Measurements from ENCODE around the gene MAP3K8. TPM values are rescaled to one million over a fixed set of nuclear protein-coding genes. Genes with fewer than 3 reads are reported as not detected.

The MAP3K8 gene
- total RNA-seq, 2 donors from 2014 or later = 9.9 to 11.2 TPM

- ATAC-seq (no peak), DNase-seq (no peak)
- peaks cover 9% of the 10 kb centered on the region for H3K4me1 ChIP-seq
- H3K9me3 ChIP-seq = no peaks in the 10 kb centered on the region
- TF ChIP-seq POLR2A (IDR thresholded peaks at IDR 0.05) (no peak), CTCF (IDR thresholded peaks at IDR 0.05) (no peak)
- WGBS, 2 donors = 59% methylated on average over 4 of the region's 4 CpGs
- no peaks in the 10 kb centered on the region for H3K27me3 ChIP-seq
- H3K27ac ChIP-seq = no peak overlapping the region
- no peak overlapping the region for H3K4me3 ChIP-seq
- no peaks in the 10 kb centered on the region for H3K36me3 ChIP-seq (replicated peaks in 1 of 2; ENCODE audit: insufficient read depth in 1 of 2, low read depth in 2 of 2)
- intact Hi-C loops (cut with DNase I) = no loop called here
These were observed 8.5 kb upstream of the MAP3K8 start for GRCh38 chr10:30425336-30426075.

GRCh38 chr10:30430544-30431298, 3.3 kb upstream of the MAP3K8 start:
- H3K9me3 ChIP-seq = no peaks in the 10 kb centered on the region
- no peak for TF ChIP-seq CTCF (IDR thresholded peaks at IDR 0.05)
- TF ChIP-seq POLR2A (IDR thresholded peaks at IDR 0.05) = no peak
- H3K4me1 ChIP-seq = peaks cover 3% of the 10 kb centered on the region
- H3K36me3 ChIP-seq (replicated peaks in 1 of 2; ENCODE audit: insufficient read depth in 1 of 2, low read depth in 2 of 2) = no peaks in the 10 kb centered on the region
- WGBS, 2 donors = 83 to 87% methylated on average over 12 of the region's 12 CpGs
- H3K27ac ChIP-seq = peak overlapping the region in 1 of 4 donors; percentile 39
- intact Hi-C loops (cut with DNase I) = no loop called here
- ATAC-seq (no peak), DNase-seq (no peak)
- no peak overlapping the region for H3K4me3 ChIP-seq
- no peaks in the 10 kb centered on the region for H3K27me3 ChIP-seq

- Histone ChIP-seq H3K4me3 (no peak overlapping the region), H3K27me3 (no peaks in the 10 kb centered on the region), H3K36me3 (replicated peaks in 1 of 2; ENCODE audit: insufficient read depth in 1 of 2, low read depth in 2 of 2) (no peaks in the 10 kb centered on the region), H3K27ac (peak overlapping the region in 1 of 4 donors; percentile 39), H3K4me1 (peaks cover 6% of the 10 kb centered on the region), H3K9me3 (no peaks in the 10 kb centered on the region)
- TF ChIP-seq CTCF (IDR thresholded peaks at IDR 0.05) = no peak
- TF ChIP-seq POLR2A (IDR thresholded peaks at IDR 0.05) = peak in 1 of 3 donors; percentile 7
- 43 to 47% methylated on average over 17 of the region's 17 CpGs for WGBS, 2 donors
- DNase-seq (no peak), ATAC-seq (no peak)
- intact Hi-C loops (cut with DNase I) = no loop called here
These were observed 2.5 kb upstream of the MAP3K8 start for GRCh38 chr10:30431435-30431911.

GRCh38 chr10:30432622-30433305, 1.2 kb upstream of the MAP3K8 start:
- Histone ChIP-seq H3K9me3 (no peaks in the 10 kb centered on the region), H3K4me1 (peaks cover 6% of the 10 kb centered on the region), H3K4me3 (peak overlapping the region; percentile 74 to 84), H3K27me3 (no peaks in the 10 kb centered on the region), H3K27ac (peak overlapping the region; percentile 87 to 99 (median 95)), H3K36me3 (replicated peaks in 1 of 2; ENCODE audit: insufficient read depth in 1 of 2, low read depth in 2 of 2) (no peaks in the 10 kb centered on the region)
- no peak for TF ChIP-seq POLR2A (IDR thresholded peaks at IDR 0.05)
- peak in 3 of 7 experiments; percentile 13 to 47 (median 15) for TF ChIP-seq CTCF (IDR thresholded peaks at IDR 0.05)
- WGBS, 2 donors = 30 to 31% methylated on average over 27 to 30 of the region's 35 CpGs
- ATAC-seq (peak; percentile 10), DNase-seq (peak; percentile 35 to 55 (median 44))
- intact Hi-C loops (cut with DNase I) = no loop called here
